Gastroesophageal sphincter (tissue), 4 donors: ENCODE measurements around the gene IL17RA. TPM values are rescaled to one million over a fixed set of nuclear protein-coding genes. Genes with fewer than 3 reads are reported as not detected.

ENCODE experiments used
- ATAC-seq: fragments of 150-250 bp; one replicate; pipeline ENCODE4 v1.9.1; 2016; ENCODE audit warnings: mild to moderate bottlenecking, moderate library complexity
- H3K27ac ChIP-seq, 4 donors: fragments of 200-600 bp; sonication (generic) in 3 of 4; 1 replicate in 3 of 4; 2 replicates in 1 of 4; pipeline ENCODE4 v1.5.1; 2016 to 2019
- H3K27me3 ChIP-seq: fragments of 200-600 bp; sonication (generic); one replicate; pipeline ENCODE4 v1.5.1; 2019
- H3K36me3 ChIP-seq, 2 donors: fragments of 200-600 bp; sonication (generic); one replicate each; pipeline ENCODE4 v1.5.1; 2019; ENCODE audit warnings: control low read depth in 1 of 2
- H3K4me1 ChIP-seq, 3 donors: fragments of 200-600 bp; sonication (generic); 1 replicate in 2 of 3; 2 replicates in 1 of 3; pipeline ENCODE4 v1.5.1; 2016 to 2019; ENCODE audit warnings: control low read depth in 2 of 3
- H3K4me3 ChIP-seq, 2 donors: fragments of 200-600 bp; sonication (generic); one replicate each; pipeline ENCODE4 v1.5.1; 2019; ENCODE audit warnings: mild to moderate bottlenecking in 1 of 2, moderate library complexity in 1 of 2
- H3K9me3 ChIP-seq, 3 donors: fragments of 200-600 bp; sonication (generic); one replicate each; pipeline ENCODE4 v1.5.1; 2017 to 2019; ENCODE audit warnings: control low read depth in 2 of 3
- CTCF ChIP-seq, 4 experiments: fragments of 200-600 bp in 2 of 4; fragments of 450-650 bp in 2 of 4; sonication (generic) in 1 of 4; IDR thresholded peaks; one replicate each; pipeline ENCODE4 v1.5.1; 2017 to 2019; ENCODE audit warnings: antibody characterized with exemption in 4 of 4, mild to moderate bottlenecking in 2 of 4, moderate library complexity in 2 of 4
- EP300 ChIP-seq: sonication (generic); formaldehyde crosslinking; IDR thresholded peaks from one replicate; pipeline ENCODE4 v1.6.1; 2017; ENCODE audit warnings: antibody characterized with exemption, mild to moderate bottlenecking
- POLR2A ChIP-seq, 2 donors: fragments of 450-650 bp; IDR thresholded peaks; one replicate each; pipeline ENCODE4 v1.6.1; 2017; ENCODE audit warnings: antibody characterized with exemption in 2 of 2, mild to moderate bottlenecking in 2 of 2, moderate library complexity in 1 of 2
- POLR2AphosphoS5 ChIP-seq: sonication (generic); formaldehyde crosslinking; IDR thresholded peaks from one replicate; pipeline ENCODE4 v1.6.1; 2017; ENCODE audit warnings: antibody characterized with exemption
- WGBS, 2 donors: methylation state at CpG; one replicate each; pipeline ENCODE4 v1.1.5; 2018; ENCODE audit warnings: low coverage in 1 of 2; 5-methylcytosine and 5-hydroxymethylcytosine counted together
- total RNA-seq, 4 donors: library from RNA; depleted of rRNA; stranded (reverse); fragments of >200 nt; gene quantifications; one replicate each; pipeline ENCODE4 v1.1.0, GENCODE V29; 2016

IL17RA gene
- total RNA-seq, 4 donors from 2014 or later, result 5.9 to 15.6 (median 14.2) TPM

GRCh38 chr22:17046566-17047348, 38.0 kb upstream of the IL17RA start:
- no peaks in the 10 kb centered on the region for H3K36me3 ChIP-seq

GRCh38 chr22:17047656-17048055, 37.1 kb upstream of the IL17RA start:
- H3K9me3 ChIP-seq, result no peaks in the 10 kb centered on the region
- peaks cover 11% of the 10 kb centered on the region for H3K27me3 ChIP-seq
- H3K36me3 ChIP-seq, result no peaks in the 10 kb centered on the region
- TF ChIP-seq POLR2A (IDR thresholded peaks at IDR 0.05) (no peak), EP300 (no peak), CTCF (IDR thresholded peaks at IDR 0.05) (no peak), POLR2AphosphoS5 (no peak)
- no peak overlapping the region for H3K4me3 ChIP-seq
- no peak overlapping the region for H3K27ac ChIP-seq
- WGBS, 2 donors, result 75% methylated on average over 1 of the region's 1 CpG; no CpG with 5 or more reads in 1 of the 2 donors
- no peak for ATAC-seq
- no peaks in the 10 kb centered on the region for H3K4me1 ChIP-seq

More at GRCh38 chr22:17046566-17047348, 38.0 kb upstream of the IL17RA start:
- WGBS, 2 donors, result 65 to 78% methylated on average over 3 to 5 of the region's 5 CpGs
- Histone ChIP-seq H3K27me3 (peaks cover 16% of the 10 kb centered on the region), H3K4me1 (no peaks in the 10 kb centered on the region), H3K4me3 (no peak overlapping the region), H3K9me3 (no peaks in the 10 kb centered on the region), H3K27ac (no peak overlapping the region)
- no peak for TF ChIP-seq EP300
- TF ChIP-seq CTCF (IDR thresholded peaks at IDR 0.05), result no peak
- TF ChIP-seq POLR2A (IDR thresholded peaks at IDR 0.05), result no peak
- no peak for TF ChIP-seq POLR2AphosphoS5
- ATAC-seq, result no peak

GRCh38 chr22:17056058-17056457, 28.7 kb upstream of the IL17RA start:
- ATAC-seq, result no peak
- Histone ChIP-seq H3K27ac (no peak overlapping the region), H3K4me1 (peaks cover 0 to 6% (median 0%) of the 10 kb centered on the region in 3 donors), H3K27me3 (peaks cover 5% of the 10 kb centered on the region), H3K4me3 (no peak overlapping the region), H3K36me3 (no peaks in the 10 kb centered on the region), H3K9me3 (no peaks in the 10 kb centered on the region)
- TF ChIP-seq POLR2A (IDR thresholded peaks at IDR 0.05), result no peak
- no peak for TF ChIP-seq CTCF (IDR thresholded peaks at IDR 0.05)
- no peak for TF ChIP-seq EP300
- TF ChIP-seq POLR2AphosphoS5, result no peak
- WGBS, 2 donors, result 62 to 74% methylated on average over 4 of the region's 5 CpGs

GRCh38 chr22:17056807-17057206, 28.0 kb upstream of the IL17RA start:
- Histone ChIP-seq H3K4me3 (no peak overlapping the region), H3K36me3 (no peaks in the 10 kb centered on the region), H3K27me3 (peaks cover 5% of the 10 kb centered on the region), H3K4me1 (peaks cover 0 to 6% (median 0%) of the 10 kb centered on the region in 3 donors), H3K9me3 (no peaks in the 10 kb centered on the region), H3K27ac (no peak overlapping the region)
- TF ChIP-seq CTCF (IDR thresholded peaks at IDR 0.05) (no peak), POLR2AphosphoS5 (no peak), POLR2A (IDR thresholded peaks at IDR 0.05) (no peak), EP300 (no peak)
- no peak for ATAC-seq
- 20 to 48% methylated on average over 1 to 2 of the region's 8 CpGs for WGBS, 2 donors
